Fibroblast of lung (primary cell): ENCODE measurements around the gene HMOX1.
"Not testable (repeated sequence)": the region's sequence is repeated elsewhere in the genome, so short reads cannot be mapped to it uniquely, and the experiment has no call there.

Source experiments
- EZH2 ChIP-seq: IDR thresholded peaks from 2 replicates; pipeline ENCODE4 v1.5.1; 2012; ENCODE audit warnings: low read length, control low read depth, mild to moderate bottlenecking; ENCODE audit errors: missing control alignments
- TF ChIP-seq, protein P1 (sequence below), 2 donors: IDR thresholded peaks in 1 of 2; conservative IDR thresholded peaks in 1 of 2; 1 replicate in 1 of 2; 2 replicates in 1 of 2; pipeline ENCODE4 v1.5.1; 2011 to 2012; ENCODE audit warnings: low read length in 2 of 2, control low read depth in 1 of 2, inconsistent platforms in 1 of 2, low read depth in 1 of 2, mild to moderate bottlenecking in 1 of 2

DNA sequence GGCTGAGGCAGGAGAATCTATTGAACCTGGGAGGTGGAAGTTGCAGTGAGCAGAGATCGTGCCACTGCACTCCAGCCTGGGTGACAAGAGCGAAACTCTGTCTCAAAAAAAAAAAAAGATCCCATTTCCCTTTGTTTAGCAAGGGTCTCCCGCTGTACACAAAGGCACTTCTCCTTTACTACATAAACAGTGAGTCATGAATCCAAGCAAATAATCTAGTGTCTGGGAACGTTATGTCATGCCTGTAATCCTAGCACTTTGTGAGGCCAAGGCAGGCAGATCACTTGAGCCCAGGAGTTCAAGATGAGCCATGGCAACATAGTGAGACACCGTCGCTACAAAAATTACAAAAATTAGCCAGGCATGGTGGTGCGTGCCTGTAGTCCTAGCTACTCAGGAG lies 16.7 kb upstream of the HMOX1 start:
- TF ChIP-seq, protein P1, sequence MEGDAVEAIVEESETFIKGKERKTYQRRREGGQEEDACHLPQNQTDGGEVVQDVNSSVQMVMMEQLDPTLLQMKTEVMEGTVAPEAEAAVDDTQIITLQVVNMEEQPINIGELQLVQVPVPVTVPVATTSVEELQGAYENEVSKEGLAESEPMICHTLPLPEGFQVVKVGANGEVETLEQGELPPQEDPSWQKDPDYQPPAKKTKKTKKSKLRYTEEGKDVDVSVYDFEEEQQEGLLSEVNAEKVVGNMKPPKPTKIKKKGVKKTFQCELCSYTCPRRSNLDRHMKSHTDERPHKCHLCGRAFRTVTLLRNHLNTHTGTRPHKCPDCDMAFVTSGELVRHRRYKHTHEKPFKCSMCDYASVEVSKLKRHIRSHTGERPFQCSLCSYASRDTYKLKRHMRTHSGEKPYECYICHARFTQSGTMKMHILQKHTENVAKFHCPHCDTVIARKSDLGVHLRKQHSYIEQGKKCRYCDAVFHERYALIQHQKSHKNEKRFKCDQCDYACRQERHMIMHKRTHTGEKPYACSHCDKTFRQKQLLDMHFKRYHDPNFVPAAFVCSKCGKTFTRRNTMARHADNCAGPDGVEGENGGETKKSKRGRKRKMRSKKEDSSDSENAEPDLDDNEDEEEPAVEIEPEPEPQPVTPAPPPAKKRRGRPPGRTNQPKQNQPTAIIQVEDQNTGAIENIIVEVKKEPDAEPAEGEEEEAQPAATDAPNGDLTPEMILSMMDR (conservative IDR thresholded peaks at IDR 0.05 in 1 of 2, IDR thresholded peaks at IDR 0.05 in 1 of 2; ENCODE audit: low read depth in 1 of 2, low read length in 2 of 2), result not testable (repeated sequence)
- TF ChIP-seq EZH2, result not testable (repeated sequence)
